GM23338 (cell line): ENCODE data around the gene TMEM217. TPM values are rescaled to one million over a fixed set of nuclear protein-coding genes. Genes with fewer than 3 reads are reported as not detected.

ENCODE experiments used
- ATAC-seq: fragments of 200-7000 bp; cut with Tn5 transposase; 3 replicates; pipeline ENCODE4 v1.9.1; 2020
- DNase-seq: peaks from one replicate; pipeline ENCODE4 v3.0.0-alpha.2; 2015; ENCODE audit warnings: low spot score
- H2AFZ ChIP-seq: fragments of 200-600 bp; sonication (generic); 2 replicates; pipeline ENCODE4 v1.8.0; 2016; ENCODE audit warnings: antibody characterized with exemption, mild to moderate bottlenecking, moderate library complexity
- H3F3A ChIP-seq: fragments of 200-600 bp; sonication (generic); replicated peaks from 2 replicates; pipeline ENCODE4 v1.8.0; 2017; ENCODE audit warnings: antibody characterized with exemption, mixed run types, low read depth
- H3K27ac ChIP-seq: fragments of 200-600 bp; sonication (generic); 2 replicates; pipeline ENCODE4 v1.6.1; 2016; ENCODE audit warnings: low read depth
- H3K27me3 ChIP-seq: fragments of 200-600 bp; sonication (generic); 2 replicates; pipeline ENCODE4 v1.8.0; 2016; ENCODE audit warnings: mild to moderate bottlenecking, mixed run types, moderate library complexity; ENCODE audit not compliant: insufficient read depth
- H3K36me3 ChIP-seq: fragments of 200-600 bp; sonication (generic); 2 replicates; pipeline ENCODE4 v1.8.0; 2016; ENCODE audit warnings: mild to moderate bottlenecking; ENCODE audit not compliant: insufficient read depth
- H3K4me1 ChIP-seq: fragments of 200-600 bp; sonication (generic); 2 replicates; pipeline ENCODE4 v1.8.0; 2016; ENCODE audit warnings: mild to moderate bottlenecking, moderate library complexity; ENCODE audit not compliant: insufficient read depth
- H3K4me2 ChIP-seq: fragments of 200-600 bp; sonication (generic); 2 replicates; pipeline ENCODE4 v1.7.1; 2017; ENCODE audit warnings: mixed run types
- H3K4me3 ChIP-seq: fragments of 200-600 bp; sonication (generic); 2 replicates; pipeline ENCODE4 v1.6.1; 2016; ENCODE audit warnings: mixed run types
- H3K79me2 ChIP-seq: fragments of 200-600 bp; sonication (generic); replicated peaks from 2 replicates; pipeline ENCODE4 v1.8.0; 2017; ENCODE audit warnings: mild to moderate bottlenecking; ENCODE audit not compliant: insufficient read depth
- H3K9me2 ChIP-seq: fragments of 200-600 bp; sonication (generic); 2 replicates; pipeline ENCODE4 v1.8.0; 2017; ENCODE audit not compliant: insufficient read depth
- H4K20me1 ChIP-seq: fragments of 200-600 bp; sonication (generic); replicated peaks from 2 replicates; pipeline ENCODE4 v1.8.0; 2017; ENCODE audit warnings: mild to moderate bottlenecking; ENCODE audit not compliant: insufficient read depth
- H3K27ac Mint-ChIP-seq: 2 replicates; pipeline ENCODE4 v1.8.0; 2020; ENCODE audit warnings: inconsistent platforms, mild to moderate bottlenecking, moderate library complexity, mixed read lengths
- H3K27me3 Mint-ChIP-seq: 3 replicates; pipeline ENCODE4 v1.8.0; 2022; ENCODE audit warnings: low read depth, mild to moderate bottlenecking, moderate library complexity, mixed read lengths, inconsistent platforms; ENCODE audit not compliant: insufficient read depth, poor library complexity
- H3K36me3 Mint-ChIP-seq: 3 replicates; pipeline ENCODE4 v1.8.0; 2021; ENCODE audit warnings: low read depth, mild to moderate bottlenecking, inconsistent platforms, moderate library complexity, mixed read lengths
- H3K4me1 Mint-ChIP-seq: 3 replicates; pipeline ENCODE4 v1.8.0; 2020; ENCODE audit warnings: mild to moderate bottlenecking, inconsistent platforms, mixed read lengths
- H3K4me3 Mint-ChIP-seq: 3 replicates; pipeline ENCODE4 v1.8.0; 2021; ENCODE audit warnings: moderate library complexity, mild to moderate bottlenecking, inconsistent platforms, mixed read lengths
- H3K9me3 Mint-ChIP-seq: 3 replicates; pipeline ENCODE4 v1.8.0; 2020; ENCODE audit warnings: moderate library complexity, mild to moderate bottlenecking, inconsistent platforms, mixed read lengths
- CREB1 ChIP-seq: fragments of 250-450 bp; sonication (Bioruptor Pico); IDR thresholded peaks from 2 replicates; pipeline ENCODE4 v1.5.0; 2020; ENCODE audit warnings: low read depth, mild to moderate bottlenecking, moderate library complexity
- CTCF ChIP-seq, 2 experiments: fragments of 200-600 bp in 1 of 2; sonication (generic) in 1 of 2; conservative IDR thresholded peaks; 2 replicates each; pipeline versions ENCODE4 v1.5.1 to v1.6.1; 2016 to 2017; ENCODE audit warnings: antibody characterized with exemption in 2 of 2, low read depth in 2 of 2, mild to moderate bottlenecking in 2 of 2, moderate library complexity in 1 of 2
- ETS1 ChIP-seq: IDR thresholded peaks from 2 replicates; pipeline ENCODE4 v1.6.1; 2016; ENCODE audit warnings: antibody characterized with exemption
- EZH2 ChIP-seq: fragments of 200-600 bp; sonication (generic); IDR thresholded peaks from one replicate; pipeline ENCODE4 v1.8.0; 2017; ENCODE audit warnings: antibody characterized with exemption, mild to moderate bottlenecking, low read depth; ENCODE audit not compliant: unreplicated experiment
- EZH2phosphoT487 ChIP-seq: fragments of 200-600 bp; sonication (generic); IDR thresholded peaks from one replicate; pipeline ENCODE4 v1.8.1; 2018; ENCODE audit warnings: antibody characterized with exemption; ENCODE audit not compliant: unreplicated experiment
- JUNB ChIP-seq: IDR thresholded peaks from one replicate; pipeline ENCODE4 v1.6.1; 2016; ENCODE audit warnings: antibody characterized with exemption; ENCODE audit not compliant: unreplicated experiment
- NANOG ChIP-seq: IDR thresholded peaks from 2 replicates; pipeline ENCODE4 v1.6.1; 2016; ENCODE audit warnings: antibody characterized with exemption, borderline replicate concordance
- POLR2AphosphoS5 ChIP-seq: IDR thresholded peaks from 2 replicates; pipeline ENCODE4 v1.6.1; 2016; ENCODE audit warnings: antibody characterized with exemption, low read depth
- STAT1 ChIP-seq: IDR thresholded peaks from one replicate; pipeline ENCODE4 v1.6.1; 2016; ENCODE audit warnings: antibody characterized with exemption; ENCODE audit not compliant: unreplicated experiment
- ZNF114 ChIP-seq: fragments of 250-450 bp; sonication (Bioruptor Pico); IDR thresholded peaks from 2 replicates; pipeline ENCODE4 v1.5.0; 2020; ENCODE audit warnings: mild to moderate bottlenecking, moderate library complexity
- ZNF462 ChIP-seq: fragments of 250-450 bp; sonication (Bioruptor Pico); IDR thresholded peaks from 2 replicates; pipeline ENCODE4 v1.5.0; 2020; ENCODE audit warnings: mild to moderate bottlenecking, moderate library complexity
- polyA plus RNA-seq: library from polyadenylated mRNA; unstranded; fragments of >200 nt; fragmentation: Nextera tagmentation; extraction: Ambion mirVana; gene quantifications from 2 replicates; pipeline ENCODE4 v1.2.1, GENCODE V29; 2016
- total RNA-seq: library from RNA; depleted of rRNA; stranded (reverse); fragments of >200 nt; shearing (Covaris generic); gene quantifications from 2 replicates; pipeline ENCODE4 v1.2.3, GENCODE V29; 2014
- TF ChIP-seq, protein P1 (sequence below): IDR thresholded peaks from one replicate; pipeline ENCODE4 v1.6.1; 2018; ENCODE audit warnings: antibody characterized with exemption; ENCODE audit not compliant: unreplicated experiment

TMEM217 gene
- total and polyA plus RNA-seq, 2 experiments from 2014 or later: 1.3 TPM; not detected in 1

DNA sequence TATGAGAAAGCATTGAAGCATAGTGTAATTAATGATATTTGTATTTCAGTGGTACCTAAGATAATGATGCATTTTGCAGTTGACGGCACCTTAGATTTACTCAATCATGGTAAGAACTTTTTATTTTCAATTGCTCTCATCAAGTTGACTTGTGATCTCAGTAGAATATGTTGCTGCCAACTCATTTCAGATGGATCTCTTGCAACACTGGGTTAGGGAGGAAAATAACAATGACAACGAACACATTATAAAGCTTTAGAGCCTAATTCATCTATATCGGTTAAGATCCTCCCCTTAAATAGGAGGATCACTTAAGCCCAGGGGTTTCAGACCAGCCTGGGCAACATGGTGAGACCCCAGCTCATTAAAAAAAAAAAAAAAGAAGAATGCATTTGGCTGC, 18.4 kb downstream of the TMEM217 start:
- ATAC-seq (no peak), DNase-seq (no peak)
- Histone ChIP-seq H3K9me2 (peaks cover 4% of the 10 kb centered on the region; the same call in 1 of the 2 replicates), H3K27ac (no peak overlapping the region), H3K79me2 (no peaks in the 10 kb centered on the region), H3K36me3 (no peaks in the 10 kb centered on the region), H3K4me2 (no peak overlapping the region), H4K20me1 (no peaks in the 10 kb centered on the region), H3K4me3 (no peak overlapping the region), H2AFZ (no peak overlapping the region), H3F3A (peaks cover 4% of the 10 kb centered on the region; the same call in 1 of the 2 replicates), H3K27me3 (no peaks in the 10 kb centered on the region), H3K4me1 (no peaks in the 10 kb centered on the region)
- Mint-ChIP-seq H3K9me3 (no peaks in the 10 kb centered on the region), H3K36me3 (no peaks in the 10 kb centered on the region), H3K27ac (no peak overlapping the region), H3K27me3 (peaks cover 4% of the 10 kb centered on the region), H3K4me1 (peaks cover 3% of the 10 kb centered on the region; the same call in 1 of the 3 replicates), H3K4me3 (no peak overlapping the region)
- TF ChIP-seq POLR2AphosphoS5 (no peak), STAT1 (no peak), NANOG (no peak), EZH2 (no peak), CREB1 (CRISPR knock-in tag) (no peak), EZH2phosphoT487 (no peak), JUNB (no peak), ZNF462 (CRISPR knock-in tag) (no peak), ZNF114 (CRISPR knock-in tag) (no peak), CTCF (conservative IDR thresholded peaks at IDR 0.05; ENCODE audit: low read depth in 2 of 2) (no peak), ETS1 (no peak)
- TF ChIP-seq, protein P1, sequence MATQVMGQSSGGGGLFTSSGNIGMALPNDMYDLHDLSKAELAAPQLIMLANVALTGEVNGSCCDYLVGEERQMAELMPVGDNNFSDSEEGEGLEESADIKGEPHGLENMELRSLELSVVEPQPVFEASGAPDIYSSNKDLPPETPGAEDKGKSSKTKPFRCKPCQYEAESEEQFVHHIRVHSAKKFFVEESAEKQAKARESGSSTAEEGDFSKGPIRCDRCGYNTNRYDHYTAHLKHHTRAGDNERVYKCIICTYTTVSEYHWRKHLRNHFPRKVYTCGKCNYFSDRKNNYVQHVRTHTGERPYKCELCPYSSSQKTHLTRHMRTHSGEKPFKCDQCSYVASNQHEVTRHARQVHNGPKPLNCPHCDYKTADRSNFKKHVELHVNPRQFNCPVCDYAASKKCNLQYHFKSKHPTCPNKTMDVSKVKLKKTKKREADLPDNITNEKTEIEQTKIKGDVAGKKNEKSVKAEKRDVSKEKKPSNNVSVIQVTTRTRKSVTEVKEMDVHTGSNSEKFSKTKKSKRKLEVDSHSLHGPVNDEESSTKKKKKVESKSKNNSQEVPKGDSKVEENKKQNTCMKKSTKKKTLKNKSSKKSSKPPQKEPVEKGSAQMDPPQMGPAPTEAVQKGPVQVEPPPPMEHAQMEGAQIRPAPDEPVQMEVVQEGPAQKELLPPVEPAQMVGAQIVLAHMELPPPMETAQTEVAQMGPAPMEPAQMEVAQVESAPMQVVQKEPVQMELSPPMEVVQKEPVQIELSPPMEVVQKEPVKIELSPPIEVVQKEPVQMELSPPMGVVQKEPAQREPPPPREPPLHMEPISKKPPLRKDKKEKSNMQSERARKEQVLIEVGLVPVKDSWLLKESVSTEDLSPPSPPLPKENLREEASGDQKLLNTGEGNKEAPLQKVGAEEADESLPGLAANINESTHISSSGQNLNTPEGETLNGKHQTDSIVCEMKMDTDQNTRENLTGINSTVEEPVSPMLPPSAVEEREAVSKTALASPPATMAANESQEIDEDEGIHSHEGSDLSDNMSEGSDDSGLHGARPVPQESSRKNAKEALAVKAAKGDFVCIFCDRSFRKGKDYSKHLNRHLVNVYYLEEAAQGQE: no peak
